Esophagus squamous epithelium (tissue), 4 donors: ENCODE results near the gene GRID2.

Experiments used
- CTCF ChIP-seq, 6 experiments: fragments of 450-650 bp in 4 of 6; fragments of 200-600 bp in 2 of 6; sonication (generic) in 2 of 6; IDR thresholded peaks; one replicate each; pipeline ENCODE4 v1.5.1; 2016 to 2019; ENCODE audit warnings: antibody characterized with exemption in 6 of 6, mild to moderate bottlenecking in 4 of 6, moderate library complexity in 4 of 6
- POLR2A ChIP-seq, 4 donors: fragments of 450-650 bp; IDR thresholded peaks; one replicate each; pipeline ENCODE4 v1.6.1; 2017; ENCODE audit warnings: antibody characterized with exemption in 4 of 4, mild to moderate bottlenecking in 4 of 4, moderate library complexity in 3 of 4

- TF ChIP-seq CTCF (IDR thresholded peaks at IDR 0.05): no peak
- no peak for TF ChIP-seq POLR2A (IDR thresholded peaks at IDR 0.05)
Observed at GRCh38 chr4:92304121-92304520, 355 bp downstream of the GRID2 start.
